Activated CD8-positive, alpha-beta memory T cell treated with anti-CD3 and anti-CD28 coated beads for 48 hours (primary cell): ENCODE measurements around the gene CCDC152.

ENCODE experiments used
- DNase-seq, 3 experiments: peaks; one replicate each; pipeline ENCODE4 v3.0.0-alpha.2; 2020; ENCODE audit warnings: low read depth in 2 of 3, low spot score in 2 of 3

The CCDC152 gene

DNA sequence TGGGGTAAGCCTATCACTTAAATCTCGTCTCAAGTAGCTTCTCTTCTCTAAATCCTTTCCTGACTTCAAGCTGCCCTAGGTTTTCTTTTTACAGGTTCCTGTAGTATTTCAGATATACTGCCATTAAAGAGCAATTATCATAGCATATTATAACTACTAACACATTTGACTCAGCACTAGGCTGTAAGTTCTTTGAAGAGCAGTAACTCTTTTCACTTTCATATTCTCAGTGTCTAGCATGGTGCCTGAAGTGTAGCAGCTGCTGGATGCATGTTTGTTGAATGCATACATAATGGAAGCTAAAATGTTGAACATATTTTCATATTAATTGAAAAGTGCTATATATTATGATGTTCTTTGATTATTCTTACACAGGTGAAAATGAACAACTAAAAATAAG is 22.5 kb downstream of the CCDC152 start:
- DNase-seq, result no peak

DNA sequence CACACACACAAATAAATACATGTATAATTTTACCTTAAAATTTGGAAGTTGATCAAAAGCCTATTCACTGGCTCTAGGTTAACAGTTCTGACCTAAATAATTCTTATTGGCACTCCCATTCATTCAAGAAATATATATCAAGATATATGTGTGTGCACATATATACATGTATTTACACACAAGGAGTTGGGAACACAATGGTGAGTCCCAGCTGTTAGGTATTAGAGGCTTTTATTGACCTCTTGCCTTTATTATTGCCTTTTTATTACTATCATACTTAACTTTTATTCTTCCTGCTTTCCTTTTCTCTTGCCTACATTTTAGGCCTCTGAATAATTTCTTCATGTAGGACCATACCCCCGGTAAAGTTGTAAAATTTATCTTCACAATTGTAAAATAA is 25.0 kb downstream of the CCDC152 start:
- no peak for DNase-seq

DNA sequence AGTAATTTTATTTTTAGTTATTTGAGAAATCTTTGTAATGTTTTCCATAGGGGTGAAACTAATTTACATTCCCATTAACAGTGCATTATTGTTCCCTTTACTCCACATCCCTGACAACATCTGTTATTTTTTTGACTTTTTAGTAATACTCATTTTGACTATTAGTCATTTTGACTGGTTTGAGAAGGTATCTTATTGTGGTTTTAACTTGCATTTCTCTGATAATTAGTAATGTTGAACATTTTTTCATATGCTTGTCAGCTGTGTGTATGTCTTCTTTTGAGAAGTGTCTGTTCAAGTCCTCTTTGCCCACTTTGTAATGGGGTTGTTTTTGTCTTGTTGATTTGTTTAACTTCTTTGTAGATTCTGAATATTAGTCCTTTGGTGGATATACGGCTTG is 27.5 kb downstream of the CCDC152 start:
- no peak for DNase-seq

DNA sequence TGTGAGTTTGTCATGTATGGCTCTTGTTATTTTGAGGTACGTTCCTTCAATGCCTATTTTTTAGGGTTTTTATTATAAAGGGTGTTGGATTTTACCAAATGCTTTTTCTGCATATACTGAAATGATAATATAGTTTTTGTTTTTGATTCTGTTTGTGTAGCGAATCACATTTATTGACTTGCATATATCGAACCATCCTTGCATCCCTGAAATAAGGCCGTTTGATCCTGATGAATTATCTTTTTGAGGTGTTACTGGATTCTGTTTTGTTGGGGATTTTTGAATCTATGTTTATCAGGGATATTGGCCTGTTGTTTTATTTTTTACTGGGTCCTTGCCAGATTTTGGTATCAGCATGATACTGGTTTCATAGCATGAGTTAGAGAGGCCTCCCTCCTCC is 29.1 kb downstream of the CCDC152 start:
- no peak for DNase-seq

DNA sequence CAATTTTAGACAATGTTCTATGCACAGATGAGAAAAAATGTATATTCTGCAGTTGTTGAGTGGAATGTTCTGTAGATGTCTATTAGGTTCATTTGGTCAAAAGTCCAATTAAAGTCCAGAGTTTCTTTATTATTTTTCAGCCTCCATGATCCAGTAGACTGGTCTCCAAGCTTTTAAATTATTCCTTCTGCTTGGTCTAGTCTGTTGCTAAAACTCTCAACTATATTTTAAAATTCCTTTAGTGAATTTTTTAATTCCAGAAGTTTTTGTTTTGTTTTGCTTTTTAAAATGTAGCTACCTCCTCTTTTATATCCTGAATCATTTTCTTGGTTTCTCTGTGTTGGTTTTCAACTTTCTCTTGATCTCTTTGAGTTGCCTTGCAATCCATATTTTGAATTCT is 30.5 kb downstream of the CCDC152 start:
- DNase-seq, result no peak

DNA sequence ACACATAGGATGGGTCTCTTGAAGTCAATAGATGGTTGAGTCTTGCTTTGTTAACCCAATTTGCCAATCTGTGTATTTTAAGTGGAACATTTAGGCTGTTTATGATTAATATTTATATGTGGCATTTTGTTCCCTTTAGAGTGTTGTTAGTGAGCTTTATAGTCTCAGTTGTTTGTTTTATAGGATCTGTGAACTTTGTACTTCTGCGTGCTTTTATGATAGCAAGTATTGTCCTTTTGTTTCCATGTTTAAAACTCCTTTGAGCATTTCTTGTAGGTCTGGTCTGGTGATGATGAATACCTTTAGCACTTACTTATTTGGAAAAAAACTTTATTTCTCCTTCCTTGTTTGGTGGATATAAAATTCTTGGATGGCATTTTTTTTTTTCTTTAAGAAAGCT is 31.2 kb downstream of the CCDC152 start:
- no peak for DNase-seq

DNA sequence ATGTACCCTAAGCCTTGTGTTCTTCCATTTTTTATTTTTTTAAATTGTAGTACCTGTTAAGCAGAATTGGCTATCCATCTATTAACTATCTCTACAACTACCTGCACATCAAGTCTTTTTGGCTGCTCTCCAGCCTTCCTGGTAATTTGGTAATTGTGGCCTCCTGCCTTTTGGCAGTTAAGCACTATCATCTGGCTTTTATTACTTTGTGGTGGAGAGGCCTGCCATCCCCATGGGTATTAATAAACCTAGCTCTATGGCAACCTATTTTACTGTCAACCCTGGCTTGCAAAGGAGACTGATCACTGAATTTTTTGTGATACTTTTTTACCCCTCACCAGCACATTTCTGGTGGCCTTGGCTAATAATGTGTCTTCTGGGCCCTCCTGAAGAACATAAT is 34.5 kb downstream of the CCDC152 start:
- DNase-seq, result no peak

DNA sequence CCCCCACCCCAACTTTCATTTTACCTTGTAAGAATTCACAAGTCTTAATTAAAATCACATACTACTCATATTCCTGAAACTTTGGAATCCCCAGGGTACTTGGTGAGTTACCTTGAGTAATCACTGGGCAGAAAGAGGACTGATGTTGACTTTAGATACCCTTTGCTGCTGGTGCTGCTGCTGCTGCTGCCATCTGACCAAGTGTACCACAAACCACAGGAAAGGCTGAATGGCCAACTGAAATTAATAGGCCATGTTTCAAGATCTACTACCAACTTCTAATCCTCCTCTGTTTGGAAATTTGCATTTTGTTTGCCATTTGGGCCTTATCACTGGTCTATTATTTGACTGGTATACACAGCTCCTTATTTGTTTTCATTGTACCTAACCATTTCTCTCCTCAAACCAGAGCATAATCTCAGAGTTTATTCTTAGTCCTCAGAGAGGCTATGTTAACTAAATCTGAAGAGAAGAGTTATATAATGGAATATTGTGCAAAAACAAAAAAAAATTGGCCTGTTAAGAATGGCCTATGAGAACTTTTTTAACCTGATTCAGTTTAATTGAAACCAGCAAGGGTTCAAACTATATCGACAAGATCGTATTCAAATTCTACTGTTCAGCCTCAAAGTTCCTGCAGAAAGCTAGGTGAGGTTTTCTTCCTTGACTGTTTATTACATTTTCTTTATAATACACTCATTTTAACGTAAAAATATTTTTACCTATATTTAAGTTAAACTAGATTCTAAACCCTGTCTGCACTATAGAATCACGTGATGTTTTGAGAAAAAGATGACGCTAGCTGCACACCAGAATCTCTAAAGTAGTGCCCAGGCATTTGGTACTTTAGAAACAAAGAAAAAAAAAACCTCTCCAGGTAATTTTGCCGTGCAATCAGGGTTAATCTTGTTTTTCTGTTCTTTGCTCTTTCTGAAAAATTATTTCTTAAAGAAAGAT is 41.9 kb downstream of the CCDC152 start:
- DNase-seq, result no peak

DNA sequence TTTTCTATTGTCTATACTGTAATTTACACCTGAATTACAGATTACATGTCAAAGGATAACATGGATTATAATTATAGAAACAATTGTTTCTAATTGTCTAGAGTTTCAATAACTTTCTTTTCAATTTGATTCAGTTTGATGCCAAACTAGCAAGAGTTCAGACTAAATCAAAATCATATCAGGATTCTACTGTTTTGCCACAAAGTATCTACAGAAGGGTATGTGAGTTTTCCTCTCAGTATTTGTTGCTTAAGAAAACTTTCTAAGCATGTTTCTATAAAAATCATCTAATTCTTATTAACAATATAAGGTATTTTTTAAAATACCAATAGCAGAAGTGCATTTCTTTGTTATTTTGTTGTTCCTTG is 42.6 kb downstream of the CCDC152 start:
- DNase-seq, result no peak

DNA sequence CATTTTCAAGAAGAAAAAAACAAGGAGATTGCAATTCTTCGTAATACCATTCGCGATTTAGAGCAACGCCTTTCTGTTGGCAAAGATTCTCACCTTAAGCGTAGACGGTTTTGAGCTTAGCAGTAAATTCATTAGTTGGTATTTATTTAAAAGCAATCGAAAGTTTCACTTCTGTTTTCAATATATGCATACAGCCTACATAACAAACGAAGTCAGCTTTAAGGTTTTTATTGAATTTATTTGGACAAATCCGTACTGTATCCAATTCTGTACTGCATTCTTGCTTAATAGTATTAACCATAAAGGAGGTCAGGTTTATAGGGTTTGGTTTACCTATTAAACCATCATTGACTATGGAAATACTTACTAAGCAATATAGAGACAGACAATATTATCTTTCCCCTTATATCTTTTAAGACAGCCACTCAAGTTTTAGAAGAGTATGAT is 43.1 kb downstream of the CCDC152 start:
- no peak for DNase-seq

DNA sequence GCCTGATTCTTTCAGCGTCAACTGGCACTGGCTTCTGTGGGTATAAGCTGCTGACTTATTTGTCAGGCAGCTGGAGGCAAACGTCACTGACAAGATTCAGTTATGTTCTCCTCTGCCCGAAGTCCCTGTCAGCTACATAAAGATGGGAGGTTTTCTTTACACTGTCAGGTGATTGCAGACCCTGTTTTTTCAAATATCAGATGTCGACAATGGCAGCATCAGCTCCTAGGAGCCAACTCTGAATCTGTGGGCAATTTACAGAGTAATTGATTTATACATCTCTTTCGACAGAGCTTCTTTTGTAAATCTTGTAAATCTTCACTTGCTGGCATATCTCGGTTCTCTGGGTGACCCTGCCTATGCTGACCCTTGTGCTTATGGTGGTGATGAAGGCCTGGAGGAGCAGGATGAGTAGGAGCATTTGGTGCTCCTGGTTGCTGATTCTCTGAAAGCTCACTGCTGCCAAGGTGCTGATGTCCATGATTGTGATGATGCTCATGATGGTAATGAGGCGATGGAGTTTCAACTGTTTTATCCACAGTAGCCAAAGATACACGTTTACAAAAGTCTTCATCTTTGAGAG is 44.2 kb downstream of the CCDC152 start:
- no peak for DNase-seq

DNA sequence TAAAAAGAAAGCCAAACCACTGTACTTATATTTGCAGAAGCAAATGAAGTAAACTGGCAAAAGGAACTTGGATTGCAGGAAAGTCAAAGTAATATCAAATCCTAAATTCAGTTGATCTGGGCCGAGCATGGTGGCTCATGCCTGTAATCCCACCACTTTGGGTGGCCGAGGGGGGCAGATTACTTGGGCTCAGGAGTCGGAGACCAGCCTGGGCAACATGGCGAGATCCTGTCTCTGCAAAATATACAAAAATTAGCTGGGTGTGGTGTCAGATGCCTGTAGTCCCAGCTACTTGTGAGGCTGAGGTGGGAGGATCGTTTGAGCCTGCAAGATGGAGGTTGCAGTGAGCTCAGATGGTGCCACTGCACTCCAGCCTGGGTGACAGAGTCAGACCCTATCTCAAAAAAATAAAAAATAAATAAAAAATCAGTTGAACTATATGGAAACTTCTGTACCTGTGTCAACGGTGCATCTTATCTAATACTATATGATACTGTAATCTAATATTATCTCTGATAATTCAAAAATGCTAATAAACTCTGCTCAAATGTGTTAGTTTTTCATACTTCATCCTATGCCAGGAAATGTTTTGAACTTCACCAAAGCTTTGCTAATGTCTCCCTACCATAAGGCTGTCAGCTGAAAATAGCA is 45.0 kb downstream of the CCDC152 start:
- DNase-seq, result no peak

DNA sequence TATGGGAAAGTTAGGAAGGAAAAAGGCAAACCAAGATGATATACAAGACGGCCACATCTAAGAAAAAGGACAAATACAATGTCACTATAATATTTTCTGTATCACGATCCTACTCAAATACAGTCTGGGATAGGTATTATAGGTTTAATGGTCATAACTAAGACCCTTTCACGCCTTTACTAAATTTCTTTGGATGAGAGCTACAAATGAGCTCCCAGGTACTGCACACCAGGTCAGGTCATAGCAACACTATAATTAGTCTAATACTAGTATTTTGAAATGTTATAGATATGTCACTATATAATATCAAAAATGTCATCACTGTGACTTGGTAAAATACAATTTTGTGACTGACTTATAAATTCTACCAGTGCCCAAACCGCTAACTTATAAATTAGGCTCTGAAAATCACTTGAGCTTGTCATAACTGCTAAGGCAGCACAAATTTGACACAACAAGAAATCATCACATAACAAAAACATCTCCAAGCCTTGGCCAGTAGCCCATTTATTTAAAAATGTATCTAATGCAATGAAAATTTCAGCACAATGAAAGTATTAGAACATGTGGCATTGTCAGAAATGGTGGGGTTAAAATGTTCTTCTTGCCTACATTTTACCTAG is 48.2 kb downstream of the CCDC152 start:
- DNase-seq, result no peak

DNA sequence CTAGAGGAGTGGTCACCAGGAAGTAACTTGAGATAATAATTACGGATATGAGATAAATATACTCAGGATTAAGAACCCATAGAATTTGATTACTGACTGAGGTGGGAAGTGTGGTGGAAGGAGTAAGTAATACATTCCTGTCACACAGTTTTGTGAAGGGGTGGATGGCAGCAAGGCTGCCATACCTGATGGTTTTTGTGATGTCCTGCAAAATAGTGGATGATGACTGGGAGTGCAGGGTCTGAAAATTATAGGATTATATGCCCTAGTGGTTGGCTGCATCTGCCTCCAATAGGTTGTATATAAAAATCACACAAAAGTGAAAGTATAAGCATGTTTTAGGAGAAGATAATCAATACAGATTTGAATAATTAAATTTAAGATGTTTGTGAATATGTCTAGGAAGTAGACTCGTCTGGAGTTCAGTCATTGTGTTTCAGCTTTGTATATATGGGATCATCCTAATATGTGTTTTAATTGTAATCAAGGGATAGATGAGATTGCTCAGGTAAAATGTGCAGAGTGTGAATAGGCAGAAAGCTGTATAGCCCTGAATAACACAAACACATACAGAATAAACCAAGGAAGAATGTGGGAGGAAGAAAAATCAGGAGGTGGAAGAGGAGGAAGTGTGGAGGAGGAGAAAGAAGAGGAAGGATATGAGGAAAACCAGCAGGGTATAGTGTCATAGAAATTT is 49.5 kb downstream of the CCDC152 start:
- DNase-seq, result no peak

DNA sequence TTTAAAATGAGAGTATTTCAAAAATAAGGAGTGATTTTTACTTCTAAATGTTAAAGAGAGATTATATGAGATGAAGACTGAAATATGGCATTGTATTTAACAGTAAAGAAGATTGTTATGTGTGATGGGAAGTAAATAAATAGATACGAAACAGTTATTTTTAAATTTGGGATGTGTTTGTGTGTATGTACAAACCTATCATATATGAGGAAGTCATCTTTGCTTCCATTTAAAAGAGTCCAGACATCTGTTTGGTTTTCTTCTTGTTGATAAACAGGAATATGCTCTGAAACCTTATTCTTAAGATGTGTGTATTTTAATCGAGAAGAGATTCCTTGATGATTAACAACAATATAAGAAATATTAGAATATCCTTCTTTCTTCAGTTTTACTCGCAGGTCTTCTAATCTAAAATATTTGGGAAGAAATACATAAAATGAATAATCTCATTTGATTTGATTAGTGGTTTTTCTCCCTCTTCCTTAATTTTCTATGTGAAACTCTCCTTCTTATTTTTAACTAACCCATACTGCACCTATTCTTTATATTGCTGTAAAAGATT is 50.2 kb downstream of the CCDC152 start:
- DNase-seq, result no peak

DNA sequence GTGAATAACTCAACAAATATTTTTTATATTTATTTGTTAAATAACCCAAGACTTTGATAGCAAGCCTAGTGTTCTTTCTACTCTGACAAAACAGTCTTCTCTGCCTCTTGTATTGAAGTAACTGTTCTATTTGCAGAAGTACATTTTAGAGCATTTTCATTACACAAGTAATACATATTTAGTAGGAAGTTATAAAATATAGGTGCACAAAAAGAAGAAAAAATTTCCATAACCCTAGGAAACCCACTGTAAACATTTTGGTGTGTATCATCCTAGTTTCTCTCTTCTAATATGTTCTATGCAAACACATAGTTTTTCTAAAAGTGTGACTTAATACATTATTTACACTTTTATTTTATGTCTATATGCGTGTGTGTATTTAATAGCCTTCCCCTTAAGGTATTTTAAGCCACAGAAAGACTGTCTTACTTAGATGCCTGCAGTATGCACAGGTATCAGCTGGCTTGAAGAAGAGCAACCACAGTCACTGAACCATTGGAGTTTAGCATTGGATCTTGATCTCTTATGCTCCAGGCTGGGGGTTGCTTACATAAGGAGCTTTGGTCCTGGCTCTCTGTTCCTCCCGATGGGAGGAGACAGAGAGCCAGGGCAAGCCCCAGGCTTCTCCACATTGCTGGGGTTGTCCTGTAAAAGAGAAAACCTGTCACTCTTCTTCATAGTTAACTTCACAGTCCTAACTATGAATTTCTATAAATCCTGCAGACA is 51.3 kb downstream of the CCDC152 start:
- no peak for DNase-seq

DNA sequence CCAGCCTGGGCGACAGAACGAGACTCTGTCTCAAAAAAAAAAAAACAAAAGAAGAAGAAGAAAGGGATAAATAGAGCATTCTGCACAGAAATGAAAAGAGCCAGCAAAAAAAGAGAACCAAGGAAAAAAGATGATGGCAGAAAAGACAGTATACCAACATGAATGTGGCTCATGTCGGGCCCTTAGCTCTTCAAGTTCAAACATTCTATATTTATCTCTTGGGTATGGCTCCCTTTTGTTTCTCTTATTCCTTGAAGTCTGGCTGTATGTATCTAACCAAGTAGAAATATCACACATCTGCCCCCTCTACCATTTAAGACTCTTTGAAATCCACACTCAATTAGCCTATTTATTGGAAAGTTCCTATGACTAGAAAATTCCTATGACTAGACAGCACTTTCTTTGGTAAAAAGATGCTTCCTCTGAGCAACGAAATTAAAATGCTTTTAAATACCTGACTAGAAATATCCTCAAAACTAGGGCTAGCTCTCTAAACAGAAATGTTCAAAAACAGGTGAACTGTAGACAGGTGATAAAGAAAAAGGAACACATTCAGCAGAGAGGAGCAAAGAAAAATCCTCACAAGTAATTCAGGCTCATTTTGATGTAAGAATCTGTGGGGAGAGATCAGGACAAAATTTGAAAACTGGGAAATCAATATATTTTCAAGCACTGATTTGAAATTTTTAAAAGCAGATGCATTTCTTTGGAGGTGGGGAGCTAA is 52.4 kb downstream of the CCDC152 start:
- DNase-seq, result no peak

DNA sequence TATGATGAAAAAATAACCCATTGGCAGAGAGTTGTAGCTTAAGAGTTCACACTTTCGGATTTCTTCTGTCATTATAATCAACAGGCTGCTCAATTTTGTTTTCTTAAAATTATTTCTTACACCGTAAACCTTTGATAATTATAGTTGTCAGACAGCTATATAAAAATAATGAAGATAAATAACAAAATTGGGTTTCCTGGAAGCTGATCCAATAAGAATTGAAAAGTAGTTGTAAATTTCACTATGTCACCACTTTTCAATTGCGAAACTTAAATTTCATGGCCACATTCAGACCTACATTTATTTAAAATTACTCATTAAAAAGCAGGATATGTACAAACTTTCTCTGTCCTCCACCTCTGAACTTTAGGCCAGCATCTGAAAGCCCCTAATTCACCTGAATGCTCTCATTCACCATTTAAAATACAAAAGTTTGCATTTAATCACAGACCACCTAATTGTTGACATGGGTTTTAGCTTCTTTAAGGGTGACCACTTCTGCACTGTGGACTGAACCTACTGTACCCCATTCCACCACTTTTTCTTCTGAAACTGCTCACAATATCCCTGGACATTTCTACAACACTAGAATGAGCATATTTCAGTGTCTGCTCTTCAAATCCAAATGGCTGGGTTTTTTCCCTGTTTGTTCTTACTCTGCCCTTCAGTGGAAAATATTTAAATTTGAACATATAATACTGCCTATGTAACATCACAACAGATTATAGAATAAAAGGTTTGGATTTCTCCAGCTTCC is 54.4 kb downstream of the CCDC152 start:
- no peak for DNase-seq
